Kidney (tissue), 14 donors: ENCODE measurements around the gene STMN1. TPM values are rescaled to one million over a fixed set of nuclear protein-coding genes. Genes with fewer than 3 reads are reported as not detected.

Source experiments
- DNase-seq, 5 donors: peaks; one replicate each; pipeline ENCODE4 v3.0.0-alpha.2; 2013 to 2020
- FAIRE-seq: peaks from 2 replicates; lab custom pipeline; 2012; peaks lifted over from hg19 to GRCh38; lab: Jason Lieb, UNC
- H3K27ac ChIP-seq, 2 donors: one replicate each; pipeline ENCODE4 v1.7.0; 2013; ENCODE audit warnings: low read depth in 2 of 2, low read length in 2 of 2, inconsistent platforms in 1 of 2
- H3K27me3 ChIP-seq: one replicate; pipeline ENCODE4 v1.7.1; 2013; ENCODE audit warnings: low read length, inconsistent platforms; ENCODE audit not compliant: control insufficient read depth, insufficient read depth
- H3K36me3 ChIP-seq, 3 donors: one replicate each; pipeline versions ENCODE4 v1.7.0 to v1.7.1; 2013; ENCODE audit warnings: low read length in 3 of 3, control low read depth in 1 of 3, inconsistent platforms in 1 of 3; ENCODE audit not compliant: insufficient read depth in 3 of 3, control insufficient read depth in 2 of 3
- H3K4me1 ChIP-seq, 3 donors: one replicate each; pipeline versions ENCODE4 v1.7.0 to v1.7.1; 2013; ENCODE audit warnings: low read length in 3 of 3, inconsistent platforms in 1 of 3, low read depth in 1 of 3; ENCODE audit not compliant: control insufficient read depth in 2 of 3, insufficient read depth in 2 of 3
- H3K4me3 ChIP-seq, 3 donors: one replicate each; pipeline versions ENCODE4 v1.7.0 to v1.8.1; 2013; ENCODE audit warnings: low read length in 3 of 3, control low read depth in 1 of 3, inconsistent platforms in 1 of 3
- H3K9ac ChIP-seq, 3 donors: one replicate each; pipeline versions ENCODE4 v1.7.0 to v1.7.1; 2013; ENCODE audit warnings: low read length in 3 of 3, control low read depth in 1 of 3, inconsistent platforms in 1 of 3
- H3K9me3 ChIP-seq, 3 donors: one replicate each; pipeline versions ENCODE4 v1.7.0 to v1.7.1; 2013; ENCODE audit warnings: low read length in 3 of 3, control low read depth in 1 of 3, inconsistent platforms in 1 of 3; ENCODE audit not compliant: control insufficient read depth in 2 of 3, insufficient read depth in 1 of 3
- intact Hi-C: fragments of 100-400 bp; cut with DNase I; formaldehyde crosslinking; loops from one replicate; pipeline ENCODE4 v1.11.1; 2022
- polyA plus RNA-seq: library from polyadenylated mRNA; stranded (reverse); fragments of 350-450 nt; fragmentation: Illumina TruSeq; extraction: RNeasy Lipid Tissue Mini Kit (QIAGEN cat#74804); gene quantifications from one replicate; pipeline ENCODE4 v1.2.3, GENCODE V29; 2014; ENCODE audit warnings: low read depth, low replicate concordance; ENCODE audit not compliant: insufficient read depth
- total RNA-seq: library from RNA; stranded (reverse); fragmentation: NEBNext Ultra II Directional; extraction: Animal tissue kit (Norgen Biotek cat#: 25700); gene quantifications from one replicate; pipeline ENCODE4 v1.2.1, GENCODE V29; 2021
- TF ChIP-seq, protein P1 (sequence below): IDR thresholded peaks from 3 replicates; pipeline ENCODE4 v1.5.1; 2012; ENCODE audit warnings: mild to moderate bottlenecking, moderate library complexity, borderline replicate concordance; ENCODE audit not compliant: insufficient read depth; ENCODE audit errors: extremely low read depth
- donor health status: control.
- donor health status: control.
- donor health status: control.
- donor health status: control.
- donor health status: control.
- donor health status: DM: yes; HTN: yes; CAD: no.
- donor health status: Normal renal cell carcinoma (clear cell type).

STMN1 gene
- total and polyA plus RNA-seq, 2 donors from 2014 or later = 50.4 to 101 TPM

DNA sequence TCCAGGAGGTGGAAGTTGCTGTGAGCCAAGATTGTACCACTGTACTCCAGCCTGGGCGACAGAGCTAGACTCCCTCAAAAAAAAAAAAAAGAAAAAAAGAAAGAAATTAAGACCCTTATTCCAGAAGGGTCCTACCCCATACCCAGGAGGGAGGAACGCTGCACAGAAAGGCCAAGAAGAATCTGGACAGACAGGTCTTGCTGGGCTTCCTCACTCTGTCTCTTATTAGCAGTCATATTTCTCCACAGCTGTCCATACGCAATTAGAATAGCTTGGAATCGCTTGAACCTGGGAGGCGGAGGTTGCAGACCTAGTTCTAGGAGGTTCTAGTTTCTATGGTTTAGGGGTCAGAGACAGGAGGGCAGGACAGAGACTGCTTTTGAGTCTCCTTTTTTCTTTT, 27.5 kb downstream of the STMN1 start:
- intact Hi-C loops = no loop called here
- no peak for FAIRE-seq

DNA sequence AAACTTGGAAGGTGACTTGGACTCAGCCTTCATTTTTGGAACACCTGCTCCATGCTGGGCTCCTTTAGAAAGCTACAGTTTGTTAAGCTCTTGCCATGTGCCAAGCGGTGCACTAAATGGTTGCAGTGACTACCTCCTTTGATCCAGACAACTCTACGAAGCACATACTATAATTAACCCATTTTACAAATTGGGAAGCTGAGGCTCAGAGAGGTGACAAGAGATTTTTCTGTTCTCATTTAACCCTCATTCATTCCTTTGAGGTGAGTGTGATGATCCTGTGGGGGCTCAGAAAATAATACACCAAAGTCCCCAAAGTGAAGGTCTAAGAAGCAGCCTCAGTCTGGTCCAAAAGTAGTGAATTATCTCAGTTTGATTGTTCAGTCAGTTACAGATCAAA, 29.1 kb downstream of the STMN1 start:
- H3K36me3 ChIP-seq = no peaks in the 10 kb centered on the region
- H3K27ac ChIP-seq = no peak overlapping the region
- H3K9me3 ChIP-seq = no peaks in the 10 kb centered on the region
- TF ChIP-seq, protein P1, sequence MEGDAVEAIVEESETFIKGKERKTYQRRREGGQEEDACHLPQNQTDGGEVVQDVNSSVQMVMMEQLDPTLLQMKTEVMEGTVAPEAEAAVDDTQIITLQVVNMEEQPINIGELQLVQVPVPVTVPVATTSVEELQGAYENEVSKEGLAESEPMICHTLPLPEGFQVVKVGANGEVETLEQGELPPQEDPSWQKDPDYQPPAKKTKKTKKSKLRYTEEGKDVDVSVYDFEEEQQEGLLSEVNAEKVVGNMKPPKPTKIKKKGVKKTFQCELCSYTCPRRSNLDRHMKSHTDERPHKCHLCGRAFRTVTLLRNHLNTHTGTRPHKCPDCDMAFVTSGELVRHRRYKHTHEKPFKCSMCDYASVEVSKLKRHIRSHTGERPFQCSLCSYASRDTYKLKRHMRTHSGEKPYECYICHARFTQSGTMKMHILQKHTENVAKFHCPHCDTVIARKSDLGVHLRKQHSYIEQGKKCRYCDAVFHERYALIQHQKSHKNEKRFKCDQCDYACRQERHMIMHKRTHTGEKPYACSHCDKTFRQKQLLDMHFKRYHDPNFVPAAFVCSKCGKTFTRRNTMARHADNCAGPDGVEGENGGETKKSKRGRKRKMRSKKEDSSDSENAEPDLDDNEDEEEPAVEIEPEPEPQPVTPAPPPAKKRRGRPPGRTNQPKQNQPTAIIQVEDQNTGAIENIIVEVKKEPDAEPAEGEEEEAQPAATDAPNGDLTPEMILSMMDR = no peak
- peaks cover 0 to 32% (median 4%) of the 10 kb centered on the region in 3 donors for H3K4me1 ChIP-seq
- H3K9ac ChIP-seq = no peak overlapping the region
- FAIRE-seq = no peak
- intact Hi-C loops = no loop called here
- DNase-seq = no peak
- H3K4me3 ChIP-seq = no peak overlapping the region
- no peaks in the 10 kb centered on the region for H3K27me3 ChIP-seq

More for the DNA sequence above, 27.5 kb downstream of the STMN1 start:
- Histone ChIP-seq H3K4me1 (peaks cover 0 to 19% (median 0%) of the 10 kb centered on the region in 3 donors), H3K27ac (no peak overlapping the region), H3K9me3 (no peaks in the 10 kb centered on the region), H3K27me3 (no peaks in the 10 kb centered on the region), H3K4me3 (no peak overlapping the region), H3K9ac (no peak overlapping the region), H3K36me3 (no peaks in the 10 kb centered on the region)
- no peak for DNase-seq
- TF ChIP-seq, protein P1 = no peak

DNA sequence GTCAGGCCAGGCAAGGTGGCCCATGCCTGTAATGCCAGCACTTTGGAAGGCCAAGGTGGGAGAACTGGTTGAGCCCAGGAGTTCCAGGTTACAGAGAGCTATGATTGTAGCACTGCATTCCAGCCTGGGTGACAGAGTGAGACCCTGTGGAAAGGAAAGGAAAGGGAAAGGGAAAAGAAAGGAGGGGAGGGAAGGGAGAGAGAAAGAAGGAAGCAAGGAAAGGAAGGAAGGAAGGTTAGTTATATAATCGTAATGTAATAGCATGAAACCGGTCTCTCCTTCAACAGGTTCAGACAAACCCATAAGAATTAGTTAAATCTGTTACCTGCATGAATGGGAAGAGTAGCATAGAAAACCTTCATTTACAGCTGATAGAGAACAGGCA, 29.5 kb downstream of the STMN1 start:
- peak overlapping the region in 1 of 3 donors; percentile 60 for H3K9ac ChIP-seq
- TF ChIP-seq, protein P1 = no peak
- peak overlapping the region in 1 of 2 donors; percentile 93 for H3K27ac ChIP-seq
- intact Hi-C loops = no loop called here
- H3K4me1 ChIP-seq = peaks cover 0 to 37% (median 9%) of the 10 kb centered on the region in 3 donors
- no peak for FAIRE-seq
- no peak for DNase-seq
- H3K4me3 ChIP-seq = no peak overlapping the region
- H3K36me3 ChIP-seq = no peaks in the 10 kb centered on the region
- H3K27me3 ChIP-seq = no peaks in the 10 kb centered on the region
- no peaks in the 10 kb centered on the region for H3K9me3 ChIP-seq
